ENCODE results near the gene RPS27.

The RPS27 gene

DNA sequence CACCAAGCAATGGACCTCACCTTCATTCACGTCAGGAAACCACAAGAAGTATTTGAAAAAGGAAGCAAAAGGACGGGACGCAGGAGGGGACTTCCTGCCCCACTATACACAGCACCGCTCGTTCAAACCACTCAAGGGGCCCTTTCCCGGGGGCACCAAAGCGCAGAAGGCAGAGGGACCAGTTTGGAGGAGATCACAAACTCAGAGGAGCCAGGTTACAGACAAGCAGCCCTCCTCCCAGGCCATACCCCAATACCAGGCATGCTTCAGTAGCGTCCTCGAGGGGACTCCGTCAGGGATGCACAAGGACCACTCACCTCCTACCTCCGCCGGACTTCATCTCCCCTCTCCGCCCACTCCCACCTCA is 32.8 kb upstream of the RPS27 start:
- TF ChIP-seq EP300 (IDR thresholded peaks at IDR 0.05; ENCODE audit: borderline replicate concordance) (no peak), FOXM1 (IDR thresholded peaks at IDR 0.05; ENCODE audit: borderline replicate concordance, low read depth) (no peak), RAD21 (IDR thresholded peaks at IDR 0.05; ENCODE audit: low read depth) (no peak), CEBPB (IDR thresholded peaks at IDR 0.05) (no peak), YY1 (IDR thresholded peaks at IDR 0.05; ENCODE audit: low read depth) (no peak), TAF1 (IDR thresholded peaks at IDR 0.05; ENCODE audit: low read depth) (no peak), CREB1 (IDR thresholded peaks at IDR 0.05; ENCODE audit: low read depth) (no peak), TEAD4 (IDR thresholded peaks at IDR 0.05) (no peak), TCF12 (IDR thresholded peaks at IDR 0.05; ENCODE audit: low read depth) (no peak), ZBTB7A (IDR thresholded peaks at IDR 0.05; ENCODE audit: low read depth) (no peak), EGR1 (IDR thresholded peaks at IDR 0.05) (no peak), NFIC (IDR thresholded peaks at IDR 0.05) (no peak)
- TF ChIP-seq, protein P1, sequence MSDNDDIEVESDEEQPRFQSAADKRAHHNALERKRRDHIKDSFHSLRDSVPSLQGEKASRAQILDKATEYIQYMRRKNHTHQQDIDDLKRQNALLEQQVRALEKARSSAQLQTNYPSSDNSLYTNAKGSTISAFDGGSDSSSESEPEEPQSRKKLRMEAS (IDR thresholded peaks at IDR 0.05), result no peak
- TF ChIP-seq, protein P2, sequence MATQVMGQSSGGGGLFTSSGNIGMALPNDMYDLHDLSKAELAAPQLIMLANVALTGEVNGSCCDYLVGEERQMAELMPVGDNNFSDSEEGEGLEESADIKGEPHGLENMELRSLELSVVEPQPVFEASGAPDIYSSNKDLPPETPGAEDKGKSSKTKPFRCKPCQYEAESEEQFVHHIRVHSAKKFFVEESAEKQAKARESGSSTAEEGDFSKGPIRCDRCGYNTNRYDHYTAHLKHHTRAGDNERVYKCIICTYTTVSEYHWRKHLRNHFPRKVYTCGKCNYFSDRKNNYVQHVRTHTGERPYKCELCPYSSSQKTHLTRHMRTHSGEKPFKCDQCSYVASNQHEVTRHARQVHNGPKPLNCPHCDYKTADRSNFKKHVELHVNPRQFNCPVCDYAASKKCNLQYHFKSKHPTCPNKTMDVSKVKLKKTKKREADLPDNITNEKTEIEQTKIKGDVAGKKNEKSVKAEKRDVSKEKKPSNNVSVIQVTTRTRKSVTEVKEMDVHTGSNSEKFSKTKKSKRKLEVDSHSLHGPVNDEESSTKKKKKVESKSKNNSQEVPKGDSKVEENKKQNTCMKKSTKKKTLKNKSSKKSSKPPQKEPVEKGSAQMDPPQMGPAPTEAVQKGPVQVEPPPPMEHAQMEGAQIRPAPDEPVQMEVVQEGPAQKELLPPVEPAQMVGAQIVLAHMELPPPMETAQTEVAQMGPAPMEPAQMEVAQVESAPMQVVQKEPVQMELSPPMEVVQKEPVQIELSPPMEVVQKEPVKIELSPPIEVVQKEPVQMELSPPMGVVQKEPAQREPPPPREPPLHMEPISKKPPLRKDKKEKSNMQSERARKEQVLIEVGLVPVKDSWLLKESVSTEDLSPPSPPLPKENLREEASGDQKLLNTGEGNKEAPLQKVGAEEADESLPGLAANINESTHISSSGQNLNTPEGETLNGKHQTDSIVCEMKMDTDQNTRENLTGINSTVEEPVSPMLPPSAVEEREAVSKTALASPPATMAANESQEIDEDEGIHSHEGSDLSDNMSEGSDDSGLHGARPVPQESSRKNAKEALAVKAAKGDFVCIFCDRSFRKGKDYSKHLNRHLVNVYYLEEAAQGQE (IDR thresholded peaks at IDR 0.05; ENCODE audit: low read depth), result no peak
- TF ChIP-seq, protein P3, sequence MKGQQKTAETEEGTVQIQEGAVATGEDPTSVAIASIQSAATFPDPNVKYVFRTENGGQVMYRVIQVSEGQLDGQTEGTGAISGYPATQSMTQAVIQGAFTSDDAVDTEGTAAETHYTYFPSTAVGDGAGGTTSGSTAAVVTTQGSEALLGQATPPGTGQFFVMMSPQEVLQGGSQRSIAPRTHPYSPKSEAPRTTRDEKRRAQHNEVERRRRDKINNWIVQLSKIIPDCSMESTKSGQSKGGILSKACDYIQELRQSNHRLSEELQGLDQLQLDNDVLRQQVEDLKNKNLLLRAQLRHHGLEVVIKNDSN (IDR thresholded peaks at IDR 0.05), result no peak

DNA sequence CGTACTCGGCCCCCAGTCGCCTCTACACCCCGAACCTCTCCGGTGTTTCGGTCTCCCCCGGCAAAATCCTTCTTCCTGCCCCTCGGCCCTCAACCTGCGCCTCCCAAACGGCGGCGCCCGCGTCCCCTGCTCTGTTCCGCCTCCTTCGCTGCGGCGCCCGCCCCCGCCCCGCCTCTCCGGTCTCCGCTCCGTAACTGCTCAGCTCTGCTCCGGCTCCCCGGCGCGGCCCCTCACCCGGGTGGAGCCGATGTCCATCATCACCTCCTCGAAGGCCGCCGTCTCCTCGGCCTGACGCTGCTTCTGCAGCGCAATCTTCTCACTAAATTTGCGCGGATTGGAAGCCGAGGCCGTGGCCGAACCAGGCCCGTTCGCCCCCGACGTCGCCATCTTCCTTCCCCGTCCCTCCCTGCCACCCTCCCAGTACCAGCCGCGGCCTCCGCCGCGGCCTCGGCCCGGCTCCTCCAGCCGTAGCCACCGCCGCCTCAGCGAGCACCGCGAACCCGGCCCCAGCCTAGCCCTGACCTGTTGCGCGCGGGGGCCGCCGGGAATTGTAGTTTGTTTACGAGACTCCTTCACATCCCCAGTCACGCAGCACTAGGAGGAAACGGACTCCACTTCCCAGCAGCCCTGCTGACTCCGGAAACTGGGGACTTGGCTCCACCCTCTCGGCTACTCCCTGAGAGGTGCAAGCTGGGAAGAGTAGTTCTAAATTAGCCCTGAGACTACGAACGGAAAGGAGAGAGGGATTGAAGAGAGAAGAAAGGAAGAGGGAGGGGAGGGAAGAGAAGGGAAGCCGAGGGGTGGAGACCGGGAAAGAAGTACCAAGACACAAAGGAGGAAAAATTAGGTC is 32.2 kb upstream of the RPS27 start, which contains the start of gene CRTC2:
Gene CRTC2, minus strand, starts transcription at position 502 of the 850 bp plus-strand sequence. Its CDS starts 115 bp downstream, at position 387.
- TF ChIP-seq ZBTB7A (IDR thresholded peaks at IDR 0.05; ENCODE audit: low read depth) (0 out of 2 replicates have a peak, but pooled peaks have one; percentile 21), NFIC (IDR thresholded peaks at IDR 0.05) (no peak), TEAD4 (IDR thresholded peaks at IDR 0.05) (no peak), RAD21 (IDR thresholded peaks at IDR 0.05; ENCODE audit: low read depth) (no peak; the same call in 1 of the 2 replicates), CEBPB (IDR thresholded peaks at IDR 0.05) (no peak), TCF12 (IDR thresholded peaks at IDR 0.05; ENCODE audit: low read depth) (peak; percentile 65), EGR1 (IDR thresholded peaks at IDR 0.05) (0 out of 2 replicates have a peak, but pooled peaks have one; percentile 29), EP300 (IDR thresholded peaks at IDR 0.05; ENCODE audit: borderline replicate concordance) (no peak), CREB1 (IDR thresholded peaks at IDR 0.05; ENCODE audit: low read depth) (peak; percentile 47), FOXM1 (IDR thresholded peaks at IDR 0.05; ENCODE audit: borderline replicate concordance, low read depth) (no peak), YY1 (IDR thresholded peaks at IDR 0.05; ENCODE audit: low read depth) (peak; percentile 77), TAF1 (IDR thresholded peaks at IDR 0.05; ENCODE audit: low read depth) (no peak; the same call in none of the 2 replicates)
- TF ChIP-seq, protein P3 (IDR thresholded peaks at IDR 0.05), result no peak
- TF ChIP-seq, protein P2 (IDR thresholded peaks at IDR 0.05; ENCODE audit: low read depth), result no peak
- TF ChIP-seq, protein P1 (IDR thresholded peaks at IDR 0.05), result peak; percentile 28; the same call in 1 of the 2 replicates

DNA sequence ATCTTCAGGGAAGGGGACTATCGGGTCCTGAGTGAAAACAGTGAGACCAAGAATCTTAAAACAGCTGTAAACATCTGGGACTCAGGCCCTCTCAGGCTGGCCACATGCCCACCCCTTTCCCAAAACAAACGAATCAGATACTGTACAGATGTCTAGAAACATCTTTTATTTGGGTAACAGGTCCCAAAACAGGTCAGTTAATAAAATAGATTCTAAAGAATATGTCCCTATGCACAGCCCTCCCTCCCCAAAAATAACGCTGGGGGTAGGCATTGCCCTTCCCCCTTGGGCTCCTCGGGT is 31.7 kb upstream of the RPS27 start:
- TF ChIP-seq ZBTB7A (IDR thresholded peaks at IDR 0.05; ENCODE audit: low read depth) (0 out of 2 replicates have a peak, but pooled peaks have one; percentile 8), TAF1 (IDR thresholded peaks at IDR 0.05; ENCODE audit: low read depth) (no peak)

DNA sequence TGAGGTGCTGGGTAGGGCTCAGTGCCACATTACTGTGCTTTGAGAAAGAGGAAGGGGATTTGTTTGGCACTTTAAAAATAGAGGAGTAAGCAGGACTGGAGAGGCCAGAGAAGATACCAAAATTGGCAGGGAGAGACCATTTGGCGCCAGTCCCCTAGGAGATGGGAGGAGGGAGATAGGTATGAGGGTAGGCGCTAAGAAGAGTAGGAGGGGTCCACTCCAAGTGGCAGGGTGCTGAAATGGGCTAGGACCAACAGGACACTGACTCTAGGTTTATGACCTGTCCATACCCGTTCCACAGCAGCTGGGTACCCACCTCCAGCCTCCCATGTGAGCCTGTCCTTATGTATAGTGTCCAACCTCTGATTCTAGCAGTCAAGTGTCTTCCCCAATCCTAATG is 31.1 kb upstream of the RPS27 start:
- TF ChIP-seq ZBTB7A (IDR thresholded peaks at IDR 0.05; ENCODE audit: low read depth) (no peak), TAF1 (IDR thresholded peaks at IDR 0.05; ENCODE audit: low read depth) (no peak), TCF12 (IDR thresholded peaks at IDR 0.05; ENCODE audit: low read depth) (no peak), CREB1 (IDR thresholded peaks at IDR 0.05; ENCODE audit: low read depth) (no peak), FOXM1 (IDR thresholded peaks at IDR 0.05; ENCODE audit: borderline replicate concordance, low read depth) (no peak), CEBPB (IDR thresholded peaks at IDR 0.05) (no peak), TEAD4 (IDR thresholded peaks at IDR 0.05) (no peak), YY1 (IDR thresholded peaks at IDR 0.05; ENCODE audit: low read depth) (no peak)
- TF ChIP-seq, protein P3 (IDR thresholded peaks at IDR 0.05), result no peak
- TF ChIP-seq, protein P2 (IDR thresholded peaks at IDR 0.05; ENCODE audit: low read depth), result no peak
- TF ChIP-seq, protein P1 (IDR thresholded peaks at IDR 0.05), result no peak

All from Ishikawa (cell line).